ENCODE data around the gene ADAD2.

DNA sequence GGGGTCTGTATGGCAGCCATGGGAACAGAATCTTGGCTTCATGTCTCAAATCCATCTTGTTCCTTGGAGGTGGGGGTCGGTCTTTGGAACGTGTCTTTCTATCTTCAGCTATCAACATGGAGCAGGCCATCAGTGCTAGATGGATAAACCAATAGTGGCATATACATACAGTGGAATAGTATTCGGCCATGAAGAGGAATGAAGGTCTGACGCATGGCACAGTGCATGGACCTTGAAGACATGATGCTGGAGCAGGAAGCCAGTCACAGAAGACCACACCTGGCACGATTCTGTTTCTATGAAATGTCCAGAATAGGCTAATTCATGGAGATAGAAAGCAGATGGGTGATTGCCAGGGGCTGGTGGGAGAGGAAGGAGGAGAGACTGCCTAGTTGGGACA, 41.1 kb downstream of the ADAD2 start:
- TF ChIP-seq, protein P1, sequence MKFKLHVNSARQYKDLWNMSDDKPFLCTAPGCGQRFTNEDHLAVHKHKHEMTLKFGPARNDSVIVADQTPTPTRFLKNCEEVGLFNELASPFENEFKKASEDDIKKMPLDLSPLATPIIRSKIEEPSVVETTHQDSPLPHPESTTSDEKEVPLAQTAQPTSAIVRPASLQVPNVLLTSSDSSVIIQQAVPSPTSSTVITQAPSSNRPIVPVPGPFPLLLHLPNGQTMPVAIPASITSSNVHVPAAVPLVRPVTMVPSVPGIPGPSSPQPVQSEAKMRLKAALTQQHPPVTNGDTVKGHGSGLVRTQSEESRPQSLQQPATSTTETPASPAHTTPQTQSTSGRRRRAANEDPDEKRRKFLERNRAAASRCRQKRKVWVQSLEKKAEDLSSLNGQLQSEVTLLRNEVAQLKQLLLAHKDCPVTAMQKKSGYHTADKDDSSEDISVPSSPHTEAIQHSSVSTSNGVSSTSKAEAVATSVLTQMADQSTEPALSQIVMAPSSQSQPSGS (tag by site-specific recombination; IDR thresholded peaks at IDR 0.05; ENCODE audit: low read depth), result no peak
- TF ChIP-seq ZNF354C (tag by site-specific recombination; IDR thresholded peaks at IDR 0.05; ENCODE audit: borderline replicate concordance, low read depth) (no peak), ZBTB8A (tag by site-specific recombination; IDR thresholded peaks at IDR 0.05) (no peak), ZNF2 (tag by site-specific recombination; IDR thresholded peaks at IDR 0.05) (no peak)

All from HEK293 (cell line).